CD14-positive monocyte (primary cell): ENCODE measurements around the gene ACSL6. TPM values are rescaled to one million over a fixed set of nuclear protein-coding genes. Genes with fewer than 3 reads are reported as not detected.

Experiments used
- DNase-seq, 3 donors: peaks; one replicate each; pipeline ENCODE4 v3.0.0-alpha.2; 2011 to 2022
- H2AFZ ChIP-seq: 2 replicates; pipeline ENCODE4 v1.6.0; 2012; ENCODE audit warnings: mild to moderate bottlenecking, low read depth, low read length, inconsistent platforms; ENCODE audit not compliant: insufficient read depth, poor library complexity, severe bottlenecking
- H3K27ac ChIP-seq, 2 donors: 1 replicate in 1 of 2; 2 replicates in 1 of 2; pipeline ENCODE4 v1.5.1; 2012 to 2013; ENCODE audit warnings: low read length in 2 of 2, control low read depth in 1 of 2, inconsistent platforms in 1 of 2, low read depth in 1 of 2, mild to moderate bottlenecking in 1 of 2
- H3K27me3 ChIP-seq, 2 donors: one replicate each; pipeline versions ENCODE4 v1.6.0 to v1.6.1; 2011 to 2013; ENCODE audit warnings: low read length in 2 of 2; ENCODE audit not compliant: control insufficient read depth in 2 of 2, insufficient read depth in 2 of 2
- H3K36me3 ChIP-seq, 2 donors: replicated peaks in 1 of 2; 1 replicate in 1 of 2; 2 replicates in 1 of 2; pipeline versions ENCODE4 v1.5.1 to v1.6.1; 2012 to 2013; ENCODE audit warnings: low read length in 2 of 2, control low read depth in 1 of 2, inconsistent platforms in 1 of 2, mild to moderate bottlenecking in 1 of 2; ENCODE audit not compliant: insufficient read depth in 2 of 2, control insufficient read depth in 1 of 2
- H3K4me1 ChIP-seq, 2 donors: 1 replicate in 1 of 2; 2 replicates in 1 of 2; pipeline versions ENCODE4 v1.5.1 to v1.6.1; 2012 to 2013; ENCODE audit warnings: low read length in 2 of 2, control low read depth in 1 of 2, inconsistent platforms in 1 of 2, mild to moderate bottlenecking in 1 of 2, moderate library complexity in 1 of 2; ENCODE audit not compliant: insufficient read depth in 2 of 2, control insufficient read depth in 1 of 2
- H3K4me2 ChIP-seq: replicated peaks from 2 replicates; pipeline ENCODE3; 2012; ENCODE audit warnings: low read length, moderate library complexity, mild to moderate bottlenecking; ENCODE audit not compliant: poor library complexity, severe bottlenecking; ENCODE audit errors: extremely low read depth
- H3K4me3 ChIP-seq, 3 experiments: fragments of 200-600 bp in 1 of 3; sonication (generic) in 1 of 3; replicated peaks in 1 of 3; 1 replicate in 2 of 3; 2 replicates in 1 of 3; pipeline ENCODE4 v1.5.1; 2011 to 2013; ENCODE audit warnings: low read length in 3 of 3, mild to moderate bottlenecking in 3 of 3, control low read depth in 2 of 3, low read depth in 2 of 3, inconsistent platforms in 1 of 3, moderate library complexity in 1 of 3
- H3K79me2 ChIP-seq: 2 replicates; pipeline ENCODE4 v1.6.0; 2012; ENCODE audit warnings: mild to moderate bottlenecking, control low read depth, inconsistent platforms, low read length, moderate library complexity; ENCODE audit not compliant: insufficient read depth
- H3K9ac ChIP-seq: 2 replicates; pipeline ENCODE4 v1.6.0; 2017; ENCODE audit warnings: low read length, mild to moderate bottlenecking; ENCODE audit not compliant: insufficient read depth, poor library complexity, severe bottlenecking
- H3K9me3 ChIP-seq, 2 donors: replicated peaks in 1 of 2; 1 replicate in 1 of 2; 2 replicates in 1 of 2; pipeline versions ENCODE4 v1.5.1 to v1.6.1; 2012 to 2013; ENCODE audit warnings: low read length in 2 of 2, control low read depth in 1 of 2; ENCODE audit not compliant: control insufficient read depth in 1 of 2, insufficient read depth in 1 of 2
- H4K20me1 ChIP-seq: 2 replicates; pipeline ENCODE4 v1.6.0; 2012; ENCODE audit warnings: mild to moderate bottlenecking, low read length, control low read depth, moderate library complexity; ENCODE audit not compliant: insufficient read depth
- H3K27ac Mint-ChIP-seq, 7 donors: one replicate each; pipeline ENCODE4 v1.8.0; 2020; ENCODE audit warnings: mild to moderate bottlenecking in 7 of 7, mixed read lengths in 7 of 7, moderate library complexity in 6 of 7, inconsistent platforms in 2 of 7
- H3K27me3 Mint-ChIP-seq, 3 donors: one replicate each; pipeline ENCODE4 v1.8.0; 2021 to 2022; ENCODE audit warnings: low read depth in 3 of 3, mild to moderate bottlenecking in 3 of 3, mixed read lengths in 3 of 3, moderate library complexity in 3 of 3, inconsistent platforms in 1 of 3
- H3K36me3 Mint-ChIP-seq, 2 donors: one replicate each; pipeline ENCODE4 v1.8.0; 2020; ENCODE audit warnings: mixed read lengths in 2 of 2, inconsistent platforms in 1 of 2, mild to moderate bottlenecking in 1 of 2
- H3K4me1 Mint-ChIP-seq: one replicate; pipeline ENCODE4 v1.8.0; 2020; ENCODE audit warnings: mild to moderate bottlenecking, mixed read lengths
- H3K4me3 Mint-ChIP-seq, 2 donors: one replicate each; pipeline ENCODE4 v1.8.0; 2020; ENCODE audit warnings: mild to moderate bottlenecking in 2 of 2, mixed read lengths in 2 of 2, moderate library complexity in 1 of 2
- H3K9me3 Mint-ChIP-seq, 7 donors: one replicate each; pipeline ENCODE4 v1.8.0; 2020 to 2022; ENCODE audit warnings: mixed read lengths in 7 of 7, mild to moderate bottlenecking in 6 of 7, moderate library complexity in 6 of 7, inconsistent platforms in 2 of 7
- WGBS: methylation state at CpG from one replicate; pipeline ENCODE4 v1.1.5; 2013; ENCODE audit warnings: missing lambda C conversion rate; ENCODE audit not compliant: insufficient coverage; 5-methylcytosine and 5-hydroxymethylcytosine counted together
- intact Hi-C, 2 donors: fragments of 100-400 bp; cut with micrococcal nuclease; formaldehyde crosslinking; loops; one replicate each; pipeline versions ENCODE4 v1.15.0 to v1.15.1; 2023
- polyA plus RNA-seq, 3 donors: library from polyadenylated mRNA; depleted of rRNA in 1 of 3; unstranded in 2 of 3; stranded (reverse) in 1 of 3; fragments of 300-500 nt in 2 of 3; fragments of >200 nt in 1 of 3; fragmentation: Illumina TruSeq in 2 of 3; gene quantifications; 1 replicate in 2 of 3; 2 replicates in 1 of 3; pipeline ENCODE4 v1.2.3, GENCODE V29; 2012 to 2021
- TF ChIP-seq, protein P1 (sequence below): fragments of 200-600 bp; IDR thresholded peaks from one replicate; pipeline ENCODE4 v1.8.0; 2022; ENCODE audit warnings: antibody characterized with exemption, mild to moderate bottlenecking

ACSL6 gene
- polyA plus RNA-seq, 3 donors, result 0.45 TPM; not detected in 2

DNA sequence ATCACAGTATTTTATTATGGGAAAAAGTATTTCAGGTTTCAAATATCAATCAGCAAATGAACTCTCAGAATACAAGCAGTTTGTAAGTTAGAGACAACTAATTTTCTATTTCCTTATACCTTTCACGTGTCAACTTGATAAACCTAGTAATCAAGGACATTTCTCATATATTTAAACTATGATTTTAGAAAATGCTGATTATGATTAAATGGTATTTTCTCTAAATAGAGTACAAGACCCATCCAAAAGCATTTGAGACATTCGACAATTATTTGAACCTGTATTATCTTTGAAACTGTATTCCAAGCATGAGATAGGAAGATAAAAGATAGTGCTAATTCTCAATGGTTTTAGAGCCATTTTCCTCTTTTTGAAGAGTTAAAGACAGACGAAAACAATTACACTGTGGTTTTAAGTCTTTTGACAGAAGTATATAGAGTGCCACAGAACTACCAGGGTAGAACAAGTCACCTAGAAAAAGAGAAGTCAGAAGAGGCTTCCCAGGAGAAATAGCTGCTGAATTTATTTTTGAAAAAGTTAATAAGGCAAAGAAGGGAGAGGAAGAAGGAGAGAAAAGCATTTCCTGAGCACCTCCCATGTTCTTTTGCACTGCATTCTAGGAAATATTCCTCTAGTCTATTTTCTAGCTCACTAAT is 71.6 kb downstream of the ACSL6 start:
- Mint-ChIP-seq H3K36me3 (no peaks in the 10 kb centered on the region), H3K27me3 (peaks cover 0 to 3% (median 1%) of the 10 kb centered on the region in 3 donors), H3K27ac (no peak overlapping the region), H3K9me3 (peaks cover 0 to 3% (median 0%) of the 10 kb centered on the region in 7 donors), H3K4me3 (no peak overlapping the region), H3K4me1 (peaks cover 21% of the 10 kb centered on the region)
- Histone ChIP-seq H3K9ac (no peak overlapping the region), H2AFZ (no peak overlapping the region), H3K9me3 (no peaks in the 10 kb centered on the region), H3K4me1 (peaks cover 11 to 18% of the 10 kb centered on the region in 2 donors), H3K27me3 (peaks cover 0 to 2% of the 10 kb centered on the region in 2 donors), H3K4me2 (no peak overlapping the region), H3K4me3 (no peak overlapping the region), H3K27ac (no peak overlapping the region), H3K79me2 (no peaks in the 10 kb centered on the region), H4K20me1 (no peaks in the 10 kb centered on the region), H3K36me3 (no peaks in the 10 kb centered on the region)
- intact Hi-C loops, result loop anchor here (10.0 kb wide), 2 partner anchors 135 to 145 kb away; partner anchors contain the start of gene FNIP1 (in 1 of the 2)
- no CpG with 5 or more reads among the region's 3 CpGs for whole genome bisulfite sequencing
- DNase-seq, result no peak
- TF ChIP-seq, protein P1, sequence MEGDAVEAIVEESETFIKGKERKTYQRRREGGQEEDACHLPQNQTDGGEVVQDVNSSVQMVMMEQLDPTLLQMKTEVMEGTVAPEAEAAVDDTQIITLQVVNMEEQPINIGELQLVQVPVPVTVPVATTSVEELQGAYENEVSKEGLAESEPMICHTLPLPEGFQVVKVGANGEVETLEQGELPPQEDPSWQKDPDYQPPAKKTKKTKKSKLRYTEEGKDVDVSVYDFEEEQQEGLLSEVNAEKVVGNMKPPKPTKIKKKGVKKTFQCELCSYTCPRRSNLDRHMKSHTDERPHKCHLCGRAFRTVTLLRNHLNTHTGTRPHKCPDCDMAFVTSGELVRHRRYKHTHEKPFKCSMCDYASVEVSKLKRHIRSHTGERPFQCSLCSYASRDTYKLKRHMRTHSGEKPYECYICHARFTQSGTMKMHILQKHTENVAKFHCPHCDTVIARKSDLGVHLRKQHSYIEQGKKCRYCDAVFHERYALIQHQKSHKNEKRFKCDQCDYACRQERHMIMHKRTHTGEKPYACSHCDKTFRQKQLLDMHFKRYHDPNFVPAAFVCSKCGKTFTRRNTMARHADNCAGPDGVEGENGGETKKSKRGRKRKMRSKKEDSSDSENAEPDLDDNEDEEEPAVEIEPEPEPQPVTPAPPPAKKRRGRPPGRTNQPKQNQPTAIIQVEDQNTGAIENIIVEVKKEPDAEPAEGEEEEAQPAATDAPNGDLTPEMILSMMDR, result no peak

DNA sequence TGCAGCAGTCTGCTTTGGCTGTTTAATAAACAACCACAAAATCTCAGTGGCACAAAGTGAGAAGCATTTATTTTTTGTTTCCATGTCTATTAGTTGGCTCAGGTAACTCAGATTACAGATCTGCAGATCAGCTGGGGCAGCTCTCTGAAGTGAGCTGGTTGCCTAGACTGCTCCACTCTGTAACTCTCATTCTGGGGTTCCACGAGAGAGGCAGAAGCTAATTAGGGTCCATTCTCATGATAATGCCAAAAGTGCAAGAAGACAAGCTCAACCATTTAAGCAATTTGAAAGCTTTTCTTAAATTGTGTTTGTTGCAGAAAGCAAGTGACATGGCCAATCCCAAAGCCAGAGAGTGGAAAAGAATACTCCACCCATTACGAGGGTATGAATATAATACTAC is 79.2 kb downstream of the ACSL6 start:
- TF ChIP-seq, protein P1, result no peak
- Histone ChIP-seq H4K20me1 (no peaks in the 10 kb centered on the region), H3K9me3 (peaks cover 3 to 11% of the 10 kb centered on the region in 2 donors), H3K27me3 (peaks cover 0 to 2% of the 10 kb centered on the region in 2 donors), H2AFZ (no peak overlapping the region), H3K4me1 (no peaks in the 10 kb centered on the region), H3K4me3 (no peak overlapping the region), H3K36me3 (no peaks in the 10 kb centered on the region), H3K4me2 (no peak overlapping the region), H3K27ac (no peak overlapping the region), H3K79me2 (no peaks in the 10 kb centered on the region), H3K9ac (no peak overlapping the region)
- Mint-ChIP-seq H3K36me3 (no peaks in the 10 kb centered on the region), H3K27ac (no peak overlapping the region), H3K9me3 (peaks cover 12 to 28% (median 20%) of the 10 kb centered on the region in 7 donors), H3K27me3 (peaks cover 1 to 4% (median 1%) of the 10 kb centered on the region in 3 donors), H3K4me1 (no peaks in the 10 kb centered on the region), H3K4me3 (no peak overlapping the region)
- intact Hi-C loops, result no loop called here
- DNase-seq, result no peak
- WGBS, result 80% methylated on average over 1 of the region's 2 CpGs
